OCI-LY7 (cell line): ENCODE measurements around the gene RASSF5. TPM values are rescaled to one million over a fixed set of nuclear protein-coding genes. Genes with fewer than 3 reads are reported as not detected.
A peak's percentile ranks its signal among the peaks of the same experiment; 100 is the strongest.

Source experiments
- BruUV-seq: library from RNA; stranded (reverse); fragments of 400-500 nt; replicated peaks from 2 replicates; lab custom pipeline; 2021; lab: Mats Ljungman, UMichigan
- CTCF ChIA-PET: fragments of 300-600 bp; sonication (Branson Sonifier 250); formaldehyde crosslinking; loops from one replicate; lab custom pipeline; 2022; ENCODE audit warnings: antibody characterized with exemption; ENCODE audit not compliant: unreplicated experiment; lab: Charles Lee
- POLR2A ChIA-PET: fragments of 300-600 bp; sonication (Branson Sonifier 250); formaldehyde crosslinking; loops from one replicate; lab custom pipeline; 2022; ENCODE audit warnings: antibody characterized with exemption; lab: Charles Lee
- DNase-seq: peaks from one replicate; pipeline ENCODE4 v3.0.0-alpha.2; 2015; ENCODE audit warnings: low spot score
- H2AFZ ChIP-seq: fragments of 200-600 bp; sonication (generic), shearing (Covaris generic); 2 replicates; pipeline ENCODE4 v1.6.1; 2014; ENCODE audit warnings: mild to moderate bottlenecking, antibody characterized with exemption, low read length, moderate library complexity
- H3K27ac ChIP-seq: fragments of 200-600 bp; sonication (generic); 2 replicates; pipeline ENCODE4 v1.5.1; 2014; ENCODE audit warnings: mixed run types, low read depth, mild to moderate bottlenecking, moderate library complexity, low read length, inconsistent platforms; ENCODE audit not compliant: poor library complexity, severe bottlenecking
- H3K36me3 ChIP-seq: fragments of 200-600 bp; sonication (generic); 2 replicates; pipeline ENCODE4 v1.6.1; 2014; ENCODE audit warnings: mild to moderate bottlenecking, antibody characterized with exemption, low read length, moderate library complexity, mixed read lengths; ENCODE audit not compliant: insufficient read depth
- H3K4me1 ChIP-seq: fragments of 200-600 bp; sonication (generic); 2 replicates; pipeline ENCODE4 v1.5.1; 2014; ENCODE audit warnings: mild to moderate bottlenecking, low read length; ENCODE audit not compliant: insufficient read depth, poor library complexity, severe bottlenecking
- H3K4me2 ChIP-seq: fragments of 200-600 bp; sonication (generic); 2 replicates; pipeline ENCODE4 v1.6.1; 2014; ENCODE audit warnings: mild to moderate bottlenecking, low read length
- H3K4me3 ChIP-seq: fragments of 200-600 bp; sonication (generic); 2 replicates; pipeline ENCODE4 v1.5.1; 2014; ENCODE audit warnings: mild to moderate bottlenecking, low read depth, low read length; ENCODE audit not compliant: poor library complexity, severe bottlenecking
- H3K79me2 ChIP-seq: fragments of 200-600 bp; sonication (generic); 2 replicates; pipeline ENCODE4 v1.6.1; 2016; ENCODE audit warnings: low read depth, mild to moderate bottlenecking, low read length, moderate library complexity, mixed read lengths; ENCODE audit not compliant: insufficient read depth
- H3K9me2 ChIP-seq: fragments of 200-600 bp; sonication (generic); 2 replicates; pipeline ENCODE4 v1.6.1; 2016; ENCODE audit warnings: mild to moderate bottlenecking, low read length, mixed read lengths; ENCODE audit not compliant: insufficient read depth
- H3K9me3 ChIP-seq: fragments of 200-600 bp; sonication (generic); 2 replicates; pipeline ENCODE4 v1.6.1; 2014; ENCODE audit warnings: mild to moderate bottlenecking, mixed run types, low read length, mixed read lengths
- H4K20me1 ChIP-seq: fragments of 200-600 bp; sonication (generic); 2 replicates; pipeline ENCODE4 v1.6.1; 2014; ENCODE audit warnings: mild to moderate bottlenecking, antibody characterized with exemption, low read length, moderate library complexity, mixed read lengths; ENCODE audit not compliant: insufficient read depth
- CTCF ChIP-seq: fragments of 200-600 bp; sonication (generic); conservative IDR thresholded peaks from 2 replicates; pipeline ENCODE4 v1.5.1; 2014; ENCODE audit warnings: mild to moderate bottlenecking, antibody characterized with exemption, low read length, moderate library complexity, mixed read lengths
- EZH2phosphoT487 ChIP-seq: fragments of 200-600 bp; sonication (generic); IDR thresholded peaks from 2 replicates; pipeline ENCODE4 v1.6.1; 2018; ENCODE audit warnings: low read depth, borderline replicate concordance, mild to moderate bottlenecking, mixed run types, antibody characterized with exemption, low read length, moderate library complexity, mixed read lengths
- intact Hi-C: fragments of 100-400 bp; cut with micrococcal nuclease; formaldehyde crosslinking; loops from one replicate; pipeline ENCODE4 v1.10.0; 2022; ENCODE audit not compliant: unreplicated experiment
- total RNA-seq, 2 experiments: library from RNA; depleted of rRNA in 1 of 2; stranded (reverse); fragments of >200 nt in 1 of 2; shearing (Covaris generic) in 1 of 2; gene quantifications; 2 replicates each; pipeline ENCODE4 v1.2.3, GENCODE V29; 2014 to 2022

Gene RASSF5
- total RNA-seq, 2 experiments from 2014 or later, result 19.8 to 25.7 TPM

GRCh38 chr1:206460836-206461426 is 46.4 kb upstream of the RASSF5 start:
- Histone ChIP-seq H3K79me2 (no peaks in the 10 kb centered on the region), H3K4me2 (no peak overlapping the region), H3K9me3 (no peaks in the 10 kb centered on the region), H3K4me3 (no peak overlapping the region), H3K9me2 (no peaks in the 10 kb centered on the region), H3K36me3 (peaks cover 8% of the 10 kb centered on the region; the same call in 1 of the 2 replicates), H3K27ac (no peak overlapping the region), H4K20me1 (no peaks in the 10 kb centered on the region), H2AFZ (no peak overlapping the region), H3K4me1 (no peaks in the 10 kb centered on the region)
- CTCF ChIA-PET, result no interaction called here
- no peak for TF ChIP-seq EZH2phosphoT487
- no peak for TF ChIP-seq CTCF
- POLR2A ChIA-PET, result interaction anchor here (1.7 kb wide), 1 partner anchor 9 kb away, joined by 6 read pairs; the partner anchor contains the start of gene IKBKE
- intact Hi-C loops, result no loop called here
- no peak for DNase-seq
- no TSS peak for BruUV-seq

GRCh38 chr1:206461602-206462455 is 45.5 kb upstream of the RASSF5 start:
- Histone ChIP-seq H3K79me2 (no peaks in the 10 kb centered on the region), H3K4me3 (no peak overlapping the region), H3K4me1 (peaks cover 3% of the 10 kb centered on the region), H3K9me3 (no peaks in the 10 kb centered on the region), H2AFZ (no peak overlapping the region), H3K36me3 (peaks cover 8% of the 10 kb centered on the region; the same call in 1 of the 2 replicates), H3K4me2 (no peak overlapping the region), H3K27ac (no peak overlapping the region), H4K20me1 (no peaks in the 10 kb centered on the region), H3K9me2 (no peaks in the 10 kb centered on the region)
- no TSS peak for BruUV-seq
- peak; percentile 80 for DNase-seq
- intact Hi-C loops, result no loop called here
- ChIA-PET POLR2A (interaction anchor here (1.7 kb wide), 1 partner anchor 8 kb away, joined by 6 read pairs; the partner anchor contains the start of gene IKBKE), CTCF (interaction anchor here (0.6 to 0.9 kb wide), 2 partner anchors 10 to 17 kb away, joined by 3 to 6 read pairs; no protein-coding TSS in a partner anchor)
- TF ChIP-seq EZH2phosphoT487, result no peak
- peak; percentile 93 for TF ChIP-seq CTCF
